SK-N-SH (cell line): ENCODE data around the gene KIAA1549. TPM values are rescaled to one million over a fixed set of nuclear protein-coding genes. Genes with fewer than 3 reads are reported as not detected.

ENCODE experiments used
- CTCF ChIA-PET: fragments of 300-600, 350-600 bp; formaldehyde crosslinking; extraction: SDS; loops from one replicate; lab custom pipeline; 2021; lab: Yijun Ruan, JAX
- POLR2A ChIA-PET: fragments of 350-600 bp; sonication (Branson Sonifier 250); formaldehyde crosslinking; extraction: SDS; loops from one replicate; lab custom pipeline; 2020; ENCODE audit warnings: antibody characterized with exemption, inconsistent platforms; lab: Yijun Ruan, JAX
- DNase-seq: peaks from one replicate; pipeline ENCODE4 v3.0.0; 2012
- H2AFZ ChIP-seq: fragments of 200-600 bp; sonication (generic); 2 replicates; pipeline ENCODE4 v1.8.1; 2016; ENCODE audit warnings: antibody characterized with exemption, mild to moderate bottlenecking, low read depth
- H3F3A ChIP-seq: fragments of 200-600 bp; sonication (generic); replicated peaks from 2 replicates; pipeline ENCODE3; 2016; ENCODE audit warnings: antibody characterized with exemption, mild to moderate bottlenecking; ENCODE audit not compliant: insufficient read depth
- H3K27ac ChIP-seq, 2 experiments: fragments of 200-500 bp in 1 of 2; fragments of 200-600 bp in 1 of 2; sonication (Bioruptor generic) in 1 of 2; sonication (generic), shearing (Covaris generic) in 1 of 2; 2 replicates each; pipeline versions ENCODE4 v1.5.1 to v1.6.1; 2014 to 2016; ENCODE audit warnings: low read depth in 2 of 2, inconsistent platforms in 1 of 2, low read length in 1 of 2, mild to moderate bottlenecking in 1 of 2, mixed read lengths in 1 of 2
- H3K27me3 ChIP-seq: fragments of 200-600 bp; sonication (generic), shearing (Covaris generic); 2 replicates; pipeline ENCODE4 v1.6.1; 2016; ENCODE audit warnings: mixed run types; ENCODE audit not compliant: insufficient read depth
- H3K36me3 ChIP-seq, 2 experiments: fragments of 200-500 bp in 1 of 2; fragments of 200-600 bp in 1 of 2; sonication (Bioruptor generic) in 1 of 2; sonication (generic) in 1 of 2; replicated peaks in 1 of 2; 2 replicates each; pipeline versions ENCODE3 to v1.5.1; 2014 to 2016; ENCODE audit warnings: low read length in 1 of 2, mild to moderate bottlenecking in 1 of 2; ENCODE audit not compliant: insufficient read depth in 2 of 2, control insufficient read depth in 1 of 2
- H3K4me1 ChIP-seq, 2 experiments: fragments of 200-500 bp in 1 of 2; fragments of 200-600 bp in 1 of 2; sonication (Bioruptor generic) in 1 of 2; sonication (generic), shearing (Covaris generic) in 1 of 2; 2 replicates each; pipeline versions ENCODE4 v1.5.1 to v1.6.1; 2014 to 2016; ENCODE audit warnings: low read depth in 1 of 2, low read length in 1 of 2, mixed run types in 1 of 2; ENCODE audit not compliant: insufficient read depth in 2 of 2, control insufficient read depth in 1 of 2
- H3K4me2 ChIP-seq: fragments of 200-600 bp; sonication (generic), shearing (Covaris generic); 2 replicates; pipeline ENCODE4 v1.6.1; 2017; ENCODE audit warnings: mixed run types
- H3K4me3 ChIP-seq, 2 experiments: fragments of 200-500 bp in 1 of 2; fragments of 200-600 bp in 1 of 2; sonication (Bioruptor generic) in 1 of 2; sonication (generic), shearing (Covaris generic) in 1 of 2; 2 replicates each; pipeline versions ENCODE4 v1.5.1 to v1.8.1; 2014 to 2016; ENCODE audit warnings: low read depth in 2 of 2, inconsistent platforms in 1 of 2, low read length in 1 of 2, mild to moderate bottlenecking in 1 of 2, mixed read lengths in 1 of 2, moderate library complexity in 1 of 2
- H3K79me2 ChIP-seq: fragments of 200-600 bp; sonication (generic); 2 replicates; pipeline ENCODE4 v1.8.1; 2017; ENCODE audit warnings: mild to moderate bottlenecking; ENCODE audit not compliant: insufficient read depth
- H3K9ac ChIP-seq: fragments of 200-600 bp; sonication (generic); 2 replicates; pipeline ENCODE4 v1.6.1; 2017; ENCODE audit warnings: mixed run types
- H3K9me2 ChIP-seq: fragments of 200-600 bp; sonication (generic); 2 replicates; pipeline ENCODE4 v1.6.1; 2017; ENCODE audit warnings: mixed run types
- H3K9me3 ChIP-seq: fragments of 200-600 bp; sonication (generic); 2 replicates; pipeline ENCODE4 v1.6.1; 2017; ENCODE audit warnings: mixed run types, mild to moderate bottlenecking, moderate library complexity
- H4K20me1 ChIP-seq: fragments of 200-600 bp; sonication (generic); 2 replicates; pipeline ENCODE4 v1.6.1; 2017; ENCODE audit warnings: mild to moderate bottlenecking, mixed run types; ENCODE audit not compliant: insufficient read depth
- CTCF ChIP-seq: fragments of 200-600 bp; sonication (generic); IDR thresholded peaks from 2 replicates; pipeline ENCODE4 v1.6.1; 2017; ENCODE audit warnings: antibody characterized with exemption, mild to moderate bottlenecking, moderate library complexity
- FOSL2 ChIP-seq: IDR thresholded peaks from 2 replicates; pipeline ENCODE4 v1.4.0; 2012; ENCODE audit warnings: low read depth, mild to moderate bottlenecking, moderate library complexity, borderline replicate concordance
- GABPA ChIP-seq: IDR thresholded peaks from 2 replicates; pipeline ENCODE4 v1.4.0; 2012; ENCODE audit warnings: low read depth, mild to moderate bottlenecking
- JUND ChIP-seq: IDR thresholded peaks from 2 replicates; pipeline ENCODE4 v1.4.0; 2012
- MEF2A ChIP-seq: IDR thresholded peaks from 2 replicates; pipeline ENCODE4 v1.4.0; 2012; ENCODE audit warnings: low read depth, borderline replicate concordance
- MXI1 ChIP-seq: IDR thresholded peaks from 2 replicates; pipeline ENCODE4 v1.6.1; 2012; ENCODE audit warnings: mild to moderate bottlenecking, low read depth, low read length, improper control_type of control experiment
- PBX3 ChIP-seq: IDR thresholded peaks from 2 replicates; pipeline ENCODE4; 2012
- POLR2AphosphoS5 ChIP-seq: IDR thresholded peaks from 2 replicates; pipeline ENCODE4 v1.6.1; 2012; ENCODE audit warnings: low read depth, low read length
- RAD21 ChIP-seq: IDR thresholded peaks from 2 replicates; pipeline ENCODE4 v1.6.1; 2012; ENCODE audit warnings: mild to moderate bottlenecking, low read length
- REST ChIP-seq: IDR thresholded peaks from 2 replicates; pipeline ENCODE4 v1.6.1; 2012; ENCODE audit warnings: mild to moderate bottlenecking, low read depth, low read length, moderate library complexity
- RXRA ChIP-seq: IDR thresholded peaks from 2 replicates; pipeline ENCODE4 v1.4.0; 2012; ENCODE audit warnings: low read depth, mild to moderate bottlenecking, borderline replicate concordance
- TAF1 ChIP-seq: IDR thresholded peaks from 2 replicates; pipeline ENCODE4 v1.6.1; 2012; ENCODE audit warnings: low read depth, mild to moderate bottlenecking, low read length, moderate library complexity, borderline replicate concordance
- USF2 ChIP-seq: fragments of 150-350 bp; IDR thresholded peaks from 2 replicates; pipeline ENCODE4 v1.6.1; 2017; ENCODE audit warnings: antibody characterized with exemption, low read length, low read depth, borderline replicate concordance
- WGBS: methylation state at CpG from one replicate; pipeline ENCODE4 v1.1.6; 2017; ENCODE audit warnings: low lambda C conversion rate; 5-methylcytosine and 5-hydroxymethylcytosine counted together
- polyA plus RNA-seq, 3 experiments: library from polyadenylated mRNA; depleted of rRNA; stranded (reverse); fragments of >200 nt; gene quantifications; 2 replicates each; pipeline ENCODE4 v1.2.3, GENCODE V29; 2012

The KIAA1549 gene
- polyA plus RNA-seq, 1 of the 3 experiments (the other 2 are of a cell fraction), result 3.6 TPM

GRCh38 chr7:138837627-138838026 is 143.6 kb downstream of the KIAA1549 start:
- H2AFZ ChIP-seq, result no peak overlapping the region
- 0 out of 4 replicates have a peak, but pooled peaks cover 0 to 9% of the 10 kb centered on the region in 2 experiments for H3K4me1 ChIP-seq
- WGBS, result 97% methylated on average over 13 of the region's 13 CpGs
- POLR2A ChIA-PET, result no interaction called here
- no peak for DNase-seq
- CTCF ChIA-PET, result interaction anchor here (1.2 kb wide), 1 partner anchor 9 kb away, joined by 3 read pairs; no protein-coding TSS in a partner anchor
- TF ChIP-seq TAF1 (no peak), FOSL2 (no peak), MXI1 (no peak), POLR2AphosphoS5 (no peak), JUND (no peak), CTCF (no peak)
- peaks cover 17 to 56% of the 10 kb centered on the region in 2 experiments for H3K36me3 ChIP-seq
- H3K79me2 ChIP-seq, result no peaks in the 10 kb centered on the region
- H3K9me3 ChIP-seq, result no peaks in the 10 kb centered on the region
- H3K9me2 ChIP-seq, result no peaks in the 10 kb centered on the region
- no peak overlapping the region for H3K4me2 ChIP-seq
- H4K20me1 ChIP-seq, result no peaks in the 10 kb centered on the region
- no peaks in the 10 kb centered on the region for H3K27me3 ChIP-seq
- no peak overlapping the region for H3K27ac ChIP-seq
- H3K9ac ChIP-seq, result no peak overlapping the region
- no peak overlapping the region for H3K4me3 ChIP-seq
- H3F3A ChIP-seq, result no peaks in the 10 kb centered on the region

GRCh38 chr7:138835087-138835486 is 146.1 kb downstream of the KIAA1549 start:
- no peaks in the 10 kb centered on the region for H3K9me2 ChIP-seq
- H3K4me1 ChIP-seq, result no peaks in the 10 kb centered on the region; a peak in 1 of 4 replicates
- H3K9ac ChIP-seq, result no peak overlapping the region
- 94% methylated on average over 11 of the region's 11 CpGs for WGBS
- no peak for DNase-seq
- no peaks in the 10 kb centered on the region for H3K27me3 ChIP-seq
- no peaks in the 10 kb centered on the region for H3K79me2 ChIP-seq
- CTCF ChIA-PET, result no interaction called here
- no peak overlapping the region for H3K27ac ChIP-seq
- no peaks in the 10 kb centered on the region for H3F3A ChIP-seq
- no peak overlapping the region for H3K4me3 ChIP-seq
- TF ChIP-seq RAD21 (no peak), MXI1 (no peak)
- no peak overlapping the region for H3K4me2 ChIP-seq
- no peak overlapping the region for H2AFZ ChIP-seq
- no peaks in the 10 kb centered on the region for H4K20me1 ChIP-seq
- H3K9me3 ChIP-seq, result no peaks in the 10 kb centered on the region
- POLR2A ChIA-PET, result no interaction called here
- H3K36me3 ChIP-seq, result peaks cover 17 to 50% of the 10 kb centered on the region in 2 experiments

GRCh38 chr7:138834583-138834982 is 146.6 kb downstream of the KIAA1549 start:
- ChIA-PET POLR2A (no interaction called here), CTCF (interaction anchor here (1.6 kb wide), 1 partner anchor 8 kb away, joined by 5 read pairs; no protein-coding TSS in a partner anchor)
- Histone ChIP-seq H3K9me2 (no peaks in the 10 kb centered on the region), H3K4me2 (no peak overlapping the region), H3K9ac (no peak overlapping the region), H3K27ac (no peak overlapping the region), H3K9me3 (no peaks in the 10 kb centered on the region), H3K4me3 (no peak overlapping the region), H3F3A (no peaks in the 10 kb centered on the region), H3K36me3 (peaks cover 17 to 48% of the 10 kb centered on the region in 2 experiments), H2AFZ (no peak overlapping the region), H3K27me3 (no peaks in the 10 kb centered on the region), H4K20me1 (no peaks in the 10 kb centered on the region), H3K79me2 (no peaks in the 10 kb centered on the region), H3K4me1 (no peaks in the 10 kb centered on the region; a peak in 1 of 4 replicates)
- TF ChIP-seq PBX3, result no peak
- TF ChIP-seq GABPA, result no peak
- no peak for TF ChIP-seq RXRA
- TF ChIP-seq MEF2A, result no peak
- no peak for TF ChIP-seq RAD21
- no peak for TF ChIP-seq USF2
- TF ChIP-seq POLR2AphosphoS5, result no peak
- TF ChIP-seq MXI1, result no peak
- no peak for TF ChIP-seq TAF1
- no peak for TF ChIP-seq REST
- 93% methylated on average over 9 of the region's 9 CpGs for WGBS
- no peak for DNase-seq
